Mesenchymal stem cell (in vitro differentiated cells and primary cell): Measurements from ENCODE around the gene KASH5.
A peak's percentile ranks its signal among the peaks of the same experiment; 100 is the strongest.

Experiments used
- DNase-seq: peaks from one replicate; pipeline ENCODE4 v3.0.0-alpha.2; 2013
- H2AFZ ChIP-seq: one replicate; pipeline ENCODE4 v1.6.1; 2013; ENCODE audit warnings: low read depth, mild to moderate bottlenecking, control low read depth, inconsistent platforms, low read length, moderate library complexity
- H2AK5ac ChIP-seq: 2 replicates; pipeline ENCODE4 v1.6.1; 2013; ENCODE audit warnings: low read length, moderate library complexity, mild to moderate bottlenecking, inconsistent platforms; ENCODE audit not compliant: severe bottlenecking
- H2BK120ac ChIP-seq: one replicate; pipeline ENCODE4 v1.6.1; 2013; ENCODE audit warnings: low read depth, mild to moderate bottlenecking, inconsistent platforms, low read length, moderate library complexity
- H2BK12ac ChIP-seq, 2 experiments: one replicate each; pipeline ENCODE4 v1.6.1; 2013; ENCODE audit warnings: inconsistent platforms in 2 of 2, low read length in 2 of 2, mild to moderate bottlenecking in 2 of 2, moderate library complexity in 2 of 2, control low read depth in 1 of 2
- H2BK15ac ChIP-seq: one replicate; pipeline ENCODE4 v1.6.1; 2013; ENCODE audit warnings: mild to moderate bottlenecking, low read depth, inconsistent platforms; ENCODE audit not compliant: poor library complexity, severe bottlenecking
- H2BK5ac ChIP-seq: 2 replicates; pipeline ENCODE4 v1.6.1; 2013; ENCODE audit warnings: low read depth, mild to moderate bottlenecking, low read length, control low read depth, inconsistent platforms; ENCODE audit not compliant: poor library complexity, severe bottlenecking
- H3K14ac ChIP-seq, 2 experiments: one replicate each; pipeline ENCODE4 v1.6.1; 2013; ENCODE audit warnings: inconsistent platforms in 2 of 2, low read length in 2 of 2, control low read depth in 1 of 2, mild to moderate bottlenecking in 1 of 2, moderate library complexity in 1 of 2
- H3K18ac ChIP-seq, 2 experiments: one replicate each; pipeline ENCODE4 v1.6.1; 2013; ENCODE audit warnings: inconsistent platforms in 2 of 2, low read length in 2 of 2, control low read depth in 1 of 2, low read depth in 1 of 2, mild to moderate bottlenecking in 1 of 2
- H3K23ac ChIP-seq, 2 experiments: one replicate each; pipeline ENCODE4 v1.6.1; 2013; ENCODE audit warnings: inconsistent platforms in 2 of 2, low read length in 2 of 2, mild to moderate bottlenecking in 2 of 2, moderate library complexity in 2 of 2, control low read depth in 1 of 2
- H3K27ac ChIP-seq: 2 replicates; pipeline ENCODE4 v1.5.1; 2013; ENCODE audit warnings: mild to moderate bottlenecking, moderate library complexity, low read length, control low read depth, inconsistent platforms; ENCODE audit not compliant: poor library complexity, severe bottlenecking
- H3K27me3 ChIP-seq, 2 experiments: 2 replicates each; pipeline versions ENCODE4 v1.6.1 to v1.7.0; 2013; ENCODE audit warnings: low read length in 2 of 2, mild to moderate bottlenecking in 2 of 2, moderate library complexity in 2 of 2, control low read depth in 1 of 2, inconsistent platforms in 1 of 2; ENCODE audit not compliant: control insufficient read depth in 1 of 2, insufficient read depth in 1 of 2
- H3K36me3 ChIP-seq, 2 experiments: 2 replicates each; pipeline versions ENCODE4 v1.6.1 to v1.7.0; 2013; ENCODE audit warnings: low read length in 2 of 2, control low read depth in 1 of 2, inconsistent platforms in 1 of 2, low read depth in 1 of 2, mild to moderate bottlenecking in 1 of 2; ENCODE audit not compliant: insufficient read depth in 2 of 2, control insufficient read depth in 1 of 2
- H3K4ac ChIP-seq, 2 experiments: one replicate each; pipeline ENCODE4 v1.6.1; 2013; ENCODE audit warnings: inconsistent platforms in 2 of 2, low read length in 2 of 2, mild to moderate bottlenecking in 2 of 2, moderate library complexity in 2 of 2, control low read depth in 1 of 2, low read depth in 1 of 2
- H3K4me1 ChIP-seq: 2 replicates; pipeline ENCODE4 v1.6.1; 2013; ENCODE audit warnings: low read depth, low read length, control low read depth; ENCODE audit not compliant: control insufficient read depth, insufficient read depth
- H3K4me2 ChIP-seq: 2 replicates; pipeline ENCODE4 v1.6.1; 2013; ENCODE audit warnings: low read length, mild to moderate bottlenecking, inconsistent platforms; ENCODE audit not compliant: poor library complexity, severe bottlenecking
- H3K4me3 ChIP-seq, 2 experiments: 2 replicates each; pipeline versions ENCODE4 v1.5.1 to v1.7.0; 2013; ENCODE audit warnings: low read length in 2 of 2, mild to moderate bottlenecking in 2 of 2, control low read depth in 1 of 2, low read depth in 1 of 2; ENCODE audit not compliant: insufficient read depth in 1 of 2
- H3K79me1 ChIP-seq: replicated peaks from 2 replicates; pipeline ENCODE4 v1.6.1; 2013; ENCODE audit warnings: mild to moderate bottlenecking, control low read depth, low read length, inconsistent platforms; ENCODE audit not compliant: poor library complexity, severe bottlenecking
- H3K9ac ChIP-seq: 2 replicates; pipeline ENCODE4 v1.7.0; 2013; ENCODE audit warnings: mild to moderate bottlenecking, low read length, moderate library complexity
- H3K9me3 ChIP-seq: 2 replicates; pipeline ENCODE4 v1.7.0; 2013; ENCODE audit warnings: mild to moderate bottlenecking, low read length; ENCODE audit not compliant: control insufficient read depth
- H4K8ac ChIP-seq: one replicate; pipeline ENCODE4 v1.6.1; 2013; ENCODE audit warnings: inconsistent platforms, mild to moderate bottlenecking, low read length, moderate library complexity
- H4K91ac ChIP-seq: one replicate; pipeline ENCODE4 v1.6.1; 2013; ENCODE audit warnings: mild to moderate bottlenecking, low read length, inconsistent platforms
- WGBS: methylation state at CpG from one replicate; pipeline ENCODE4 v1.1.7; 2013; ENCODE audit warnings: mixed read lengths; 5-methylcytosine and 5-hydroxymethylcytosine counted together

KASH5 gene

DNA sequence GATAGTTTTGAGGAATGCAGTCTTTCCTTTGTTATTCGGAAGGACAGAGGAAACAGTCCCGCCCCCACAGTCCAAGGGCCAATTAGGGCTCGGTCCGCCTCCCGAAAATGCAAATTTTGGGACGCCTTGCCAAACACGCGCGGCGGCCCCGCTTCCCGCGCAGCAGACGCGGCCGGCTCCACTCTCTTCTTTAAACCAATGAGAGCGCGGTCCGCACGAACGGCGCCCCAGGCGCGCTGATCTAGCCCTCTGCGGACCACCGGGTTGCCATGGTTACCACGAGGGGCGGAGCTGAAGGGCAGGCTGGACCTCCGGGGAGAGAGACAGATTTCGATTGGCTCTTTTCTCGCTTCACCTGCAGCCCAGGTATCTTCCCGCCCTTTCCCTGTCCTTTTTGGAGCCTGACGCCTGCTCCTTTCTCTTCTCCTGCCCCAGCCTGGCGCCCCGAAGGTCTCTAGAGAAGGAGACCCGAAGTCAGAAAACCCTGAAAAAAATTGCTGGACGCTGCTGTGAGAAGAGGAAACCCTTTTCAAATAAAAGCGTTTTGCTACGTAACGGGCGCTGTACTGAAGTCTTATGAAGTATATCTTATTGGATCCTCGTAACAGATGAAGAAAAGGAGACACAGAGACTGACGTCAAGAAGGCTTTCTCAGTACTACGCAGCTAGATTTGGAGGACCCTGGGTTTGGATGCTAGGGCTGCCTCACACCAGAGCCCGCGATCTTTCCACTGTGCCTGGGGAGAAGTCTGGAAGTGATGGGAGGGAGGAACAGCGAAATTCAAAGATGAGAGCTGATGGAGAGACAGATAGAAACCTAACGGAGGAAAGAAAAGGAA, 33.2 kb downstream of the KASH5 start:
- H3K14ac ChIP-seq, result no peak overlapping the region
- peaks cover 77 to 99% of the 10 kb centered on the region in 2 experiments for H3K27me3 ChIP-seq
- peak overlapping the region; percentile 30 for H3K4me2 ChIP-seq
- peak overlapping the region; percentile 26 to 41 for H3K4me3 ChIP-seq
- H3K4ac ChIP-seq, result no peak overlapping the region
- H3K23ac ChIP-seq, result no peak overlapping the region
- H3K27ac ChIP-seq, result no peak overlapping the region
- no peak overlapping the region for H4K91ac ChIP-seq
- no peak overlapping the region for H2AFZ ChIP-seq
- no peak overlapping the region for H2BK15ac ChIP-seq
- no peaks in the 10 kb centered on the region for H3K36me3 ChIP-seq
- H3K79me1 ChIP-seq, result no peaks in the 10 kb centered on the region
- whole genome bisulfite sequencing, result 18% methylated on average over 48 of the region's 48 CpGs
- H3K4me1 ChIP-seq, result peaks cover 15% of the 10 kb centered on the region
- H3K9me3 ChIP-seq, result no peaks in the 10 kb centered on the region
- no peak overlapping the region for H2AK5ac ChIP-seq
- H2BK120ac ChIP-seq, result no peak overlapping the region
- no peak overlapping the region for H3K18ac ChIP-seq
- DNase-seq, result peak; percentile 24
- no peak overlapping the region for H3K9ac ChIP-seq
- H2BK5ac ChIP-seq, result no peak overlapping the region
- H2BK12ac ChIP-seq, result no peak overlapping the region
- no peak overlapping the region for H4K8ac ChIP-seq

DNA sequence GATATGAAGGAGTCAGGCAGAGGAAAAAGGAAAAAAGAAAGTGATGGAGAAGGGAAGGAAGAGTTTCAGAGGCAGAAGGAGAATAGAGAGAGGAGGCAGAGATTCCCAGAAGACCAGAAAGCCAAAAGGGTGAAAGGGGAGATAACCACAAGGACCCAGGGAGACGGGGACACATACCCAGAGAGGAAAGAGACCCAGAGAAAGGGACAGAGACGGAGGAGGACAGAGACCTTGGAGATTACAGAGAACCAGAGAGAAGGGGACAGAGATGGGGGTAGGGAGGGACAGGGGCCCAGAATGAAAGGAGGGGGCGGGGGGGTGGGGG, 33.8 kb downstream of the KASH5 start:
- H2BK15ac ChIP-seq, result no peak overlapping the region
- H3K23ac ChIP-seq, result no peak overlapping the region
- no peak overlapping the region for H3K27ac ChIP-seq
- H3K79me1 ChIP-seq, result no peaks in the 10 kb centered on the region
- H2BK12ac ChIP-seq, result no peak overlapping the region
- no peaks in the 10 kb centered on the region for H3K9me3 ChIP-seq
- no peak overlapping the region for H3K4ac ChIP-seq
- H3K27me3 ChIP-seq, result peaks cover 78 to 99% of the 10 kb centered on the region in 2 experiments
- H3K4me2 ChIP-seq, result no peak overlapping the region
- no peak overlapping the region for H3K14ac ChIP-seq
- 54% methylated on average over 2 of the region's 3 CpGs for WGBS
- H2BK5ac ChIP-seq, result no peak overlapping the region
- no peak overlapping the region for H4K8ac ChIP-seq
- no peaks in the 10 kb centered on the region for H3K36me3 ChIP-seq
- H2AK5ac ChIP-seq, result no peak overlapping the region
- H4K91ac ChIP-seq, result no peak overlapping the region
- H2AFZ ChIP-seq, result no peak overlapping the region
- H3K9ac ChIP-seq, result no peak overlapping the region
- peaks cover 15% of the 10 kb centered on the region for H3K4me1 ChIP-seq
- DNase-seq, result no peak
- no peak overlapping the region for H3K18ac ChIP-seq
- H3K4me3 ChIP-seq, result no peak overlapping the region
- H2BK120ac ChIP-seq, result no peak overlapping the region

DNA sequence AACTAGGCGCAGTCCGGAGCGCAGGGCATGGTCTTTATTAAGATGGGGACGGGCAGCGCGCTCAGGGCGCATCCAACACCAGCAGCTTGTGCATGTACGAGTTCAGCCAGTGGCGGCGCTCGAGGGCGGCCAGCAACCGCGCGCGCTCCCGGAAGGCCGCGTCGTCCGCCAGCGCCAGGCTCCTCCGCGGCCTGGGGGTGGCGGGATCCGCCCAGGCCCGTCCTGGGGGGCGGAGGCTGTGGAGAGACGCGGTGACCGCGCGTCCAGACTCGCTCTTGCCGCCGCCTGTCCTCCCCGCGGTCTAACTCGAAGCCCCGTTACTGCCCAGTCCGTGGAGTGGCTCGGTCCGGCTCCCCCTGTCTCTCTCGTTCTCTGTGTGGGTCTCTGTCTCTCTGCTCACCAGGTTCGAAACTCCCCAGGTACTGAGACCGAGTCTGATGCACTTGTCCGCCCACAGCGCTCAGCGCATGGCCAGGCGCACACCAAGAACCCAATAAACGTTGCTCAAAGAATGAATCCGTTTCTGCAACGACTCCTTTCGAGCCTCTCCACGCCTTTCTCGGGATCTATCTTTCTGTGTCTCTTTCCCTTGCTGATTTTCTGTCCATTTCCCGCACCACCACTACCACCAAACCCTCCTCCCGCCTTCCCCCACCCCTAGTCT, 34.5 kb downstream of the KASH5 start:
- no peak overlapping the region for H3K4me3 ChIP-seq
- no peak overlapping the region for H2BK12ac ChIP-seq
- H3K36me3 ChIP-seq, result no peaks in the 10 kb centered on the region
- peaks cover 15% of the 10 kb centered on the region for H3K4me1 ChIP-seq
- H3K23ac ChIP-seq, result no peak overlapping the region
- H3K27me3 ChIP-seq, result peaks cover 80 to 98% of the 10 kb centered on the region in 2 experiments
- no peak overlapping the region for H2BK5ac ChIP-seq
- no peak overlapping the region for H2BK120ac ChIP-seq
- H3K4ac ChIP-seq, result no peak overlapping the region
- no peak overlapping the region for H2AFZ ChIP-seq
- no peaks in the 10 kb centered on the region for H3K79me1 ChIP-seq
- DNase-seq, result peak; percentile 33
- WGBS, result 7% methylated on average over 58 of the region's 58 CpGs
- no peaks in the 10 kb centered on the region for H3K9me3 ChIP-seq
- H3K27ac ChIP-seq, result no peak overlapping the region
- H4K91ac ChIP-seq, result no peak overlapping the region
- H3K18ac ChIP-seq, result no peak overlapping the region
- H2AK5ac ChIP-seq, result no peak overlapping the region
- H4K8ac ChIP-seq, result no peak overlapping the region
- peak overlapping the region; percentile 31 for H3K4me2 ChIP-seq
- no peak overlapping the region for H3K9ac ChIP-seq
- H2BK15ac ChIP-seq, result no peak overlapping the region
- H3K14ac ChIP-seq, result no peak overlapping the region

DNA sequence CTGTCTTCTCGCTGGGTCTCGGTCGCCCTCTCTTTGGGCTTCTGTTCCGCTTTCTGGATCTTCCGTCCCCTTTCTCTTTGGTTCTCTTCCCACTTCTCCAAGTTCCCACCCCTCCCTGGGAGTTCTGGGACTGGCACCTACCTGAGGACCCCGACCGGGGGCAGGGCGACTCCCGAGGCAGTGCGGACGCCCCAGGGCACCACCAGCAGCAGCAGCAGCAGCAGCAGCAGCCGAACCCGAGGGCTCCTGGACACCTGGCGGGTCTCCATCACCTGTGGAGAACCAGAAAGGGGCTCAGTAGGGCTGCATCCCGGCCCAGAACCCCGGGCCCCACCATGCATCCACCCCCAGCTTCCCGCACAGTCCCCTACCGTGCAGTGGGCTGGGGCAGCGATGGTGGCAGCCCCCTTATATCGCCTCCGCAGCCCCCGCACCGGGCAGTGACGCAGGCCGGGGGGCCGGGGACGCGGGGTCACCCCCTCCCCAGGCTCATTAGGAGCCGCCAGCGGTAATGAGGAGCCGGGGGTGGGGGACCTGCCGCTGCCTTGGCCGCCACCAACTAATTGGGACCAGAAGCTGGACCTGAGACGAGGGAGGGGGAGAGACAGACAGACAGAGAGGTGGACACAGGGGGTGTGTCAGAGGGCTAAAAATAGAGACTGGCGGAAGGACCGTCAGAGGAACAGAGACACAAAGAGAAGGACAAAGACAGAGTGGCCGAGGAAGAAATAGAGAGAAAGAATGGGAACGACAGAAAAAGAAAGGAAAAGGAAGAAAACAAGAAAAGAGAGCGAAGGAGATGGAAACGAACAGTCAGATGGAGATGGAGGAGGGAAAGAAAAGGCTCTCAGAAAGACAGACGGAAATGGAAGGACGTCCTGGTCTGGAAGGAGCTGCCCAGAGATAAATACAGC, 35.3 kb downstream of the KASH5 start, which contains the start of gene PTH2:
Gene PTH2, minus strand, starts transcription at position 371 of the 914 bp plus-strand sequence. Its CDS starts 102 bp downstream, at position 269.
- Histone ChIP-seq H4K91ac (no peak within 1 kb of the TSS), H3K9ac (no peak within 1 kb of the TSS), H3K14ac (no peak within 1 kb of the TSS), H2BK12ac (no peak within 1 kb of the TSS), H3K4me2 (peak within 1 kb of the TSS; percentile 31), H3K4me3 (no peak within 1 kb of the TSS), H3K36me3 (no peaks in the 10 kb centered on the region), H3K9me3 (no peaks in the 10 kb centered on the region), H3K23ac (no peak within 1 kb of the TSS), H3K4ac (no peak within 1 kb of the TSS), H3K4me1 (peaks cover 21% of the 10 kb centered on the region), H4K8ac (no peak within 1 kb of the TSS), H3K27ac (no peak within 1 kb of the TSS), H2AK5ac (no peak within 1 kb of the TSS), H2BK5ac (no peak within 1 kb of the TSS), H2AFZ (no peak within 1 kb of the TSS), H3K18ac (no peak within 1 kb of the TSS), H3K27me3 (peaks cover 88 to 97% of the 10 kb centered on the region in 2 experiments), H2BK120ac (no peak within 1 kb of the TSS), H3K79me1 (no peaks in the 10 kb centered on the region), H2BK15ac (no peak within 1 kb of the TSS)
- no peak for DNase-seq
- 26% methylated on average over 42 of the region's 42 CpGs for WGBS
